Neural cell (in vitro differentiated cells): ENCODE data around the gene CACNA1D. TPM values are rescaled to one million over a fixed set of nuclear protein-coding genes. Genes with fewer than 3 reads are reported as not detected.
"Not testable (repeated sequence)": the region's sequence is repeated elsewhere in the genome, so short reads cannot be mapped to it uniquely, and the experiment has no call there.

Source experiments
- H2AFZ ChIP-seq: fragments of 200-600, 300-800 bp; sonication (generic), shearing (Covaris generic); 2 replicates; pipeline ENCODE4 v1.6.0; 2014; ENCODE audit warnings: low read depth, mild to moderate bottlenecking, antibody characterized with exemption, low read length, moderate library complexity
- H3F3A ChIP-seq: fragments of 200-600 bp; shearing (Covaris generic); 2 replicates; pipeline ENCODE4 v1.6.1; 2016; ENCODE audit warnings: mild to moderate bottlenecking, moderate library complexity, mixed read lengths, antibody characterized with exemption, low read length; ENCODE audit not compliant: insufficient read depth, poor library complexity, severe bottlenecking
- H3K27ac ChIP-seq: fragments of 200-600, 300-800 bp; sonication (generic), shearing (Covaris generic); 2 replicates; pipeline ENCODE4 v1.5.1; 2014; ENCODE audit warnings: mild to moderate bottlenecking, low read length, moderate library complexity
- H3K27me3 ChIP-seq: fragments of 300-800, 200-600 bp; sonication (generic), shearing (Covaris generic); 2 replicates; pipeline ENCODE4 v1.6.0; 2014; ENCODE audit warnings: mild to moderate bottlenecking, low read depth, low read length, moderate library complexity; ENCODE audit not compliant: insufficient read depth
- H3K36me3 ChIP-seq: fragments of 300-800, 200-600 bp; sonication (generic), shearing (Covaris generic); 2 replicates; pipeline ENCODE4 v1.5.1; 2014; ENCODE audit warnings: mild to moderate bottlenecking, antibody characterized with exemption, low read length, moderate library complexity; ENCODE audit not compliant: insufficient read depth
- H3K4me2 ChIP-seq: fragments of 300-800, 200-600 bp; sonication (generic), shearing (Covaris generic); 2 replicates; pipeline ENCODE4 v1.6.0; 2014; ENCODE audit warnings: mild to moderate bottlenecking, low read length
- H3K4me3 ChIP-seq: fragments of 300-800, 200-600 bp; sonication (generic), shearing (Covaris generic); 2 replicates; pipeline ENCODE4 v1.5.1; 2014; ENCODE audit warnings: mild to moderate bottlenecking, low read length, moderate library complexity
- H3K79me2 ChIP-seq: fragments of 200-600 bp; shearing (Covaris generic); replicated peaks from 2 replicates; pipeline ENCODE4 v1.6.0; 2014; ENCODE audit warnings: mild to moderate bottlenecking, low read length, moderate library complexity; ENCODE audit not compliant: insufficient read depth
- H3K9ac ChIP-seq: fragments of 300-800, 200-600 bp; sonication (generic), shearing (Covaris generic); 2 replicates; pipeline ENCODE4 v1.6.1; 2016; ENCODE audit warnings: mild to moderate bottlenecking, low read length, mixed read lengths
- H3K9me2 ChIP-seq: fragments of 200-600 bp; shearing (Covaris generic); 2 replicates; pipeline ENCODE4 v1.6.1; 2016; ENCODE audit warnings: mild to moderate bottlenecking, low read length, mixed read lengths; ENCODE audit not compliant: insufficient read depth
- H3K9me3 ChIP-seq: fragments of 200-600, 300-800 bp; sonication (generic), shearing (Covaris generic); 2 replicates; pipeline ENCODE4 v1.6.1; 2016; ENCODE audit warnings: mild to moderate bottlenecking, mixed run types, low read length, moderate library complexity, mixed read lengths
- H4K20me1 ChIP-seq: fragments of 200-600 bp; shearing (Covaris generic); 2 replicates; pipeline ENCODE4 v1.6.1; 2016; ENCODE audit warnings: mild to moderate bottlenecking, mixed run types; ENCODE audit not compliant: insufficient read depth
- CTCF ChIP-seq: fragments of 450-650 bp; IDR thresholded peaks from 2 replicates; pipeline ENCODE4 v1.5.1; 2014; ENCODE audit warnings: antibody characterized with exemption, mild to moderate bottlenecking, moderate library complexity; ENCODE audit not compliant: poor library complexity, severe bottlenecking
- EP300 ChIP-seq: fragments of 450-650 bp; conservative IDR thresholded peaks from 2 replicates; pipeline ENCODE4 v1.6.1; 2014; ENCODE audit warnings: antibody characterized with exemption, mild to moderate bottlenecking, moderate library complexity; ENCODE audit not compliant: poor library complexity, severe bottlenecking
- EZH2 ChIP-seq: fragments of 200-600, 300-800 bp; shearing (Covaris generic), sonication (generic); IDR thresholded peaks from 2 replicates; pipeline ENCODE4 v1.6.1; 2014; ENCODE audit warnings: antibody characterized with exemption, low read length, borderline replicate concordance, mild to moderate bottlenecking; ENCODE audit not compliant: insufficient read depth, poor library complexity, severe bottlenecking
- MXI1 ChIP-seq: fragments of 450-650 bp; conservative IDR thresholded peaks from 2 replicates; pipeline ENCODE4 v1.6.1; 2014; ENCODE audit warnings: antibody characterized with exemption, mild to moderate bottlenecking; ENCODE audit not compliant: poor library complexity, severe bottlenecking
- POLR2AphosphoS5 ChIP-seq: IDR thresholded peaks from 2 replicates; pipeline ENCODE4 v1.6.1; 2012
- RAD21 ChIP-seq: fragments of 450-650 bp; conservative IDR thresholded peaks from 2 replicates; pipeline ENCODE4 v1.6.1; 2014; ENCODE audit warnings: antibody characterized with exemption, mild to moderate bottlenecking, moderate library complexity
- REST ChIP-seq: IDR thresholded peaks from 2 replicates; pipeline ENCODE4 v1.6.1; 2012; ENCODE audit warnings: borderline replicate concordance
- SMC3 ChIP-seq: fragments of 450-650 bp; conservative IDR thresholded peaks from 2 replicates; pipeline ENCODE4 v1.6.1; 2014; ENCODE audit warnings: antibody characterized with exemption, mild to moderate bottlenecking, moderate library complexity; ENCODE audit not compliant: poor library complexity
- TAF1 ChIP-seq: IDR thresholded peaks from 2 replicates; pipeline ENCODE4 v1.6.1; 2012; ENCODE audit warnings: low read depth
- polyA plus RNA-seq: library from polyadenylated mRNA; depleted of rRNA; stranded (reverse); fragments of >200 nt; gene quantifications from 2 replicates; pipeline ENCODE4 v1.2.3, GENCODE V29; 2014

The CACNA1D gene
- polyA plus RNA-seq, 1 donor from 2014 or later = 22.5 TPM

- Histone ChIP-seq H3K4me2 (no peak overlapping the region), H3K36me3 (no peaks in the 10 kb centered on the region)
Observed at GRCh38 chr3:53659996-53660395, 165.6 kb downstream of the CACNA1D start.

GRCh38 chr3:53661480-53661879 is 167.1 kb downstream of the CACNA1D start:
- Histone ChIP-seq H3K4me2 (no peak overlapping the region), H3F3A (no peaks in the 10 kb centered on the region), H4K20me1 (no peaks in the 10 kb centered on the region), H3K36me3 (no peaks in the 10 kb centered on the region), H3K9ac (no peak overlapping the region), H3K9me3 (no peaks in the 10 kb centered on the region), H3K27ac (no peak overlapping the region), H3K79me2 (no peaks in the 10 kb centered on the region), H3K27me3 (no peaks in the 10 kb centered on the region), H2AFZ (no peak overlapping the region), H3K9me2 (no peaks in the 10 kb centered on the region), H3K4me3 (no peak overlapping the region)
- no peak for TF ChIP-seq EZH2
- TF ChIP-seq TAF1 = no peak
- no peak for TF ChIP-seq RAD21
- TF ChIP-seq POLR2AphosphoS5 = no peak
- no peak for TF ChIP-seq MXI1
- TF ChIP-seq SMC3 = no peak
- TF ChIP-seq CTCF = no peak
- TF ChIP-seq REST = no peak
- TF ChIP-seq EP300 = no peak

More at GRCh38 chr3:53659996-53660395, 165.6 kb downstream of the CACNA1D start:
- no peak overlapping the region for H2AFZ ChIP-seq
- no peaks in the 10 kb centered on the region for H3K27me3 ChIP-seq
- no peak overlapping the region for H3K27ac ChIP-seq
- H3F3A ChIP-seq = no peaks in the 10 kb centered on the region
- H3K9ac ChIP-seq = no peak overlapping the region
- no peaks in the 10 kb centered on the region for H3K9me3 ChIP-seq
- TF ChIP-seq EZH2 (no peak), RAD21 (no peak), EP300 (no peak), SMC3 (no peak)
- H4K20me1 ChIP-seq = no peaks in the 10 kb centered on the region
- H3K9me2 ChIP-seq = no peaks in the 10 kb centered on the region
- no peaks in the 10 kb centered on the region for H3K79me2 ChIP-seq
- no peak overlapping the region for H3K4me3 ChIP-seq

GRCh38 chr3:53664812-53665211 is 170.4 kb downstream of the CACNA1D start:
- not testable (repeated sequence) for H3K9ac ChIP-seq, H3K27ac ChIP-seq, H3K79me2 ChIP-seq, H2AFZ ChIP-seq, H3K4me3 ChIP-seq, H4K20me1 ChIP-seq, H3K27me3 ChIP-seq, H3K9me3 ChIP-seq, H3K36me3 ChIP-seq, H3F3A ChIP-seq, H3K4me2 ChIP-seq, H3K9me2 ChIP-seq
